ENCODE data around the gene ITPR1.

DNA sequence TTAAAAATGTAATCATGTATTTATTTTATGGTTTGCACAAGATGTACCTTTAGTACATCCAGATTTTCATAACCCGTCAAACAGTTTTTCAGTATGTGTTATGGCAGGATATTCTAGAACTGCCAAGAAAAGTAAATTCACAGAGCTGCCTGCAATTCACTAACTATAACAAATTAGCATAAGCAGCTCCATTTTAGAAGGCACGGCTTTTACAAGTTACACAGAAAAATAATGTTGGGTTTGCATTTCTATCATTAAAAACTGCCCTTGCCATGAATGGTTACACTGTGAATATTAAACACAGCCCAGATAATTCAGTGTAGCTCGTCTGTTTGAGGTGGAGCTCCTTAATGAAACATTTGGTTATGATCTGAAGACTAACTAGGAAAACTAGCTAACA is 391.7 kb downstream of the ITPR1 start:
- TF ChIP-seq POLR2A (IDR thresholded peaks at IDR 0.05) = no peak
- TF ChIP-seq, protein P1, sequence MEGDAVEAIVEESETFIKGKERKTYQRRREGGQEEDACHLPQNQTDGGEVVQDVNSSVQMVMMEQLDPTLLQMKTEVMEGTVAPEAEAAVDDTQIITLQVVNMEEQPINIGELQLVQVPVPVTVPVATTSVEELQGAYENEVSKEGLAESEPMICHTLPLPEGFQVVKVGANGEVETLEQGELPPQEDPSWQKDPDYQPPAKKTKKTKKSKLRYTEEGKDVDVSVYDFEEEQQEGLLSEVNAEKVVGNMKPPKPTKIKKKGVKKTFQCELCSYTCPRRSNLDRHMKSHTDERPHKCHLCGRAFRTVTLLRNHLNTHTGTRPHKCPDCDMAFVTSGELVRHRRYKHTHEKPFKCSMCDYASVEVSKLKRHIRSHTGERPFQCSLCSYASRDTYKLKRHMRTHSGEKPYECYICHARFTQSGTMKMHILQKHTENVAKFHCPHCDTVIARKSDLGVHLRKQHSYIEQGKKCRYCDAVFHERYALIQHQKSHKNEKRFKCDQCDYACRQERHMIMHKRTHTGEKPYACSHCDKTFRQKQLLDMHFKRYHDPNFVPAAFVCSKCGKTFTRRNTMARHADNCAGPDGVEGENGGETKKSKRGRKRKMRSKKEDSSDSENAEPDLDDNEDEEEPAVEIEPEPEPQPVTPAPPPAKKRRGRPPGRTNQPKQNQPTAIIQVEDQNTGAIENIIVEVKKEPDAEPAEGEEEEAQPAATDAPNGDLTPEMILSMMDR (IDR thresholded peaks at IDR 0.05) = no peak

Measured in esophagus squamous epithelium (tissue), 4 donors.